KMS-11 (cell line): ENCODE measurements around the gene ESPN.

Source experiments
- H2AFZ ChIP-seq: fragments of 200-600 bp; sonication (generic); 2 replicates; pipeline ENCODE4 v1.6.1; 2016; ENCODE audit warnings: antibody characterized with exemption, mixed run types, low read depth
- H3K27ac ChIP-seq: fragments of 200-600 bp; sonication (generic); 2 replicates; pipeline ENCODE4 v1.6.1; 2016; ENCODE audit warnings: mild to moderate bottlenecking, mixed run types
- H3K27me3 ChIP-seq: fragments of 200-600 bp; sonication (generic); 2 replicates; pipeline ENCODE4 v1.6.1; 2017; ENCODE audit warnings: mild to moderate bottlenecking, low read depth, mixed run types, moderate library complexity; ENCODE audit not compliant: insufficient read depth
- H3K36me3 ChIP-seq: fragments of 200-600 bp; sonication (generic); 2 replicates; pipeline ENCODE4 v1.6.1; 2017; ENCODE audit warnings: mild to moderate bottlenecking, mixed run types; ENCODE audit not compliant: insufficient read depth
- H3K4me1 ChIP-seq: fragments of 200-600 bp; sonication (generic); 2 replicates; pipeline ENCODE4 v1.6.1; 2016; ENCODE audit warnings: mild to moderate bottlenecking, low read depth, mixed run types; ENCODE audit not compliant: poor library complexity, severe bottlenecking
- H3K4me2 ChIP-seq: fragments of 200-600 bp; sonication (generic); 2 replicates; pipeline ENCODE4 v1.7.0; 2016; ENCODE audit warnings: mild to moderate bottlenecking, mixed run types
- H3K4me3 ChIP-seq: fragments of 200-600 bp; sonication (generic); IDR thresholded peaks from 2 replicates; pipeline ENCODE4 v1.6.1; 2017; ENCODE audit warnings: low read depth, low read length, mixed read lengths; ENCODE audit not compliant: insufficient read depth
- H3K79me2 ChIP-seq: fragments of 200-600 bp; sonication (generic); 2 replicates; pipeline ENCODE4 v1.6.1; 2016; ENCODE audit warnings: low read depth, mixed run types; ENCODE audit not compliant: insufficient read depth
- H3K9ac ChIP-seq: fragments of 200-600 bp; sonication (generic); 2 replicates; pipeline ENCODE4 v1.6.1; 2016; ENCODE audit warnings: mild to moderate bottlenecking, mixed run types
- H4K20me1 ChIP-seq: fragments of 200-600 bp; sonication (generic); 2 replicates; pipeline ENCODE4 v1.6.1; 2016; ENCODE audit warnings: mild to moderate bottlenecking, mixed run types; ENCODE audit not compliant: insufficient read depth
- CTCF ChIP-seq: fragments of 200-600 bp; sonication (generic); conservative IDR thresholded peaks from 2 replicates; pipeline ENCODE4 v1.6.1; 2017; ENCODE audit warnings: low read depth, mild to moderate bottlenecking, antibody characterized with exemption, low read length, moderate library complexity, mixed read lengths

ESPN gene

GRCh38 chr1:6461538-6462411, 37.2 kb downstream of the ESPN start:
- Histone ChIP-seq H3K79me2 (no peaks in the 10 kb centered on the region), H2AFZ (no peak overlapping the region), H3K36me3 (no peaks in the 10 kb centered on the region), H3K4me1 (peaks cover 6% of the 10 kb centered on the region), H4K20me1 (no peaks in the 10 kb centered on the region), H3K4me3 (no peak overlapping the region), H3K27me3 (peaks cover 56% of the 10 kb centered on the region), H3K9ac (no peak overlapping the region), H3K27ac (no peak overlapping the region), H3K4me2 (no peak overlapping the region)
- TF ChIP-seq CTCF, result no peak

GRCh38 chr1:6462412-6463119, 38.0 kb downstream of the ESPN start:
- Histone ChIP-seq H3K9ac (no peak overlapping the region), H3K4me1 (peaks cover 6% of the 10 kb centered on the region), H3K36me3 (no peaks in the 10 kb centered on the region), H3K4me2 (no peak overlapping the region), H2AFZ (no peak overlapping the region), H3K27ac (no peak overlapping the region), H3K27me3 (peaks cover 56% of the 10 kb centered on the region), H3K4me3 (no peak overlapping the region), H3K79me2 (no peaks in the 10 kb centered on the region), H4K20me1 (no peaks in the 10 kb centered on the region)
- no peak for TF ChIP-seq CTCF

GRCh38 chr1:6463120-6463412, 38.5 kb downstream of the ESPN start:
- H3K27me3 ChIP-seq, result peaks cover 54% of the 10 kb centered on the region
- no peaks in the 10 kb centered on the region for H3K79me2 ChIP-seq
- no peak overlapping the region for H3K4me2 ChIP-seq
- H3K27ac ChIP-seq, result no peak overlapping the region
- H3K4me1 ChIP-seq, result peaks cover 6% of the 10 kb centered on the region
- H3K9ac ChIP-seq, result no peak overlapping the region
- H2AFZ ChIP-seq, result no peak overlapping the region
- H3K4me3 ChIP-seq, result no peak overlapping the region
- no peak for TF ChIP-seq CTCF
- H4K20me1 ChIP-seq, result no peaks in the 10 kb centered on the region
- no peaks in the 10 kb centered on the region for H3K36me3 ChIP-seq

- no peak for TF ChIP-seq CTCF
- H3K79me2 ChIP-seq, result no peaks in the 10 kb centered on the region
- H3K4me1 ChIP-seq, result peaks cover 6% of the 10 kb centered on the region
- H2AFZ ChIP-seq, result no peak overlapping the region
- H3K27ac ChIP-seq, result no peak overlapping the region
- no peak overlapping the region for H3K4me3 ChIP-seq
- no peak overlapping the region for H3K9ac ChIP-seq
- no peak overlapping the region for H3K4me2 ChIP-seq
- no peaks in the 10 kb centered on the region for H3K36me3 ChIP-seq
- H4K20me1 ChIP-seq, result no peaks in the 10 kb centered on the region
- H3K27me3 ChIP-seq, result peaks cover 44% of the 10 kb centered on the region
Measured at GRCh38 chr1:6464514-6464836, 39.9 kb downstream of the ESPN start.
